ENCODE results near the gene CECR2.
A peak's percentile ranks its signal among the peaks of the same experiment; 100 is the strongest.

CECR2 gene

DNA sequence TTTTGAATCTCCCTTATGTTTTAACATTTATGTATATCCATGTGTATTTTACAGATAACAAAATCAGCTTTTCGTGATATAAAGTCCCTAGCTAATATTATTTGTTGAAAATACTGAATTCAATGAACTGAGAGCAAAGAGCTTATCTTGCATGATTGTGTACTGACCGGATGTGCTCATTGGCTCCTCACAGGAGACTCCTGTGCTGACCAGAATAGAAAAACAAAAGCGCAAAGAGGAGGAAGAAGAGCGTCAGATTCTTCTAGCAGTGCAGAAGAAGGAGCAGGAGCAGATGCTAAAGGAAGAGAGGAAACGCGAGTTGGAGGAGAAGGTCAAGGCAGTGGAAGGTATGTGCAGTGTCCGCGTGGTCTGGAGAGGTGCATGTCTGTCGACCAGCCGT lies 154.7 kb downstream of the CECR2 start:
- Histone ChIP-seq H3K4me3 (no peak overlapping the region), H3K27ac (no peak overlapping the region), H3K36me3 (ENCODE audit: insufficient read depth, low read length) (no peaks in the 10 kb centered on the region), H3K9ac (ENCODE audit: insufficient read length) (no peak overlapping the region), H3K9me3 (ENCODE audit: low read depth, low read length) (no peaks in the 10 kb centered on the region)
- TF ChIP-seq FOXP2 (optimal IDR thresholded peaks at IDR 0.05; ENCODE audit: control extremely low read depth, extremely low read length, insufficient read depth): no peak
- no peak for TF ChIP-seq EZH2 (IDR thresholded peaks at IDR 0.05)
- no peak for TF ChIP-seq POLR2AphosphoS5 (IDR thresholded peaks at IDR 0.05; ENCODE audit: borderline replicate concordance, low read depth, low read length)
- DNase-seq (ENCODE audit: low read depth, low spot score): no peak

DNA sequence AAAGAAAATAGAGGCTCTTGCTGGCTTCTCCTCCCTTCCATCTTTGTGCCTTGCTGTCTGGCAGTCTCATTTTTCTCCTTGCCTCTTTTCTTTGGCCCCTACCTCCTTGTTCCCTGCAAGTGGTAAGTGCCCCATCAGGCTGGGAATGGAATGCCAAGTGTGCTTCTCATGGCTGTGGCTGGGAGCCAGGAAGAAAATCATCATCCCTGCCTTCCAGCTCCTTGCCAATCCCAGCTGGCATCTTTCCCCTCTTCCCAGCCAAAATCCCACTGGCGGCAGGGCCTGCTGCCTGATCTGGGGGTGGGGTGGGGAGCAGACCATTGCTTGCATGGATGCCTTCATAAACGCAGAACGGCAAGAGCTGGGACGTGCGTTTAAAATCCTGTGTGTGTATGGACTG lies 167.0 kb downstream of the CECR2 start:
- DNase-seq (ENCODE audit: low read depth, low spot score): no peak
- no peaks in the 10 kb centered on the region for H3K36me3 ChIP-seq (ENCODE audit: insufficient read depth, low read length)

GRCh38 chr22:17537155-17537554 lies 167.9 kb downstream of the CECR2 start:
- TF ChIP-seq FOXP2 (optimal IDR thresholded peaks at IDR 0.05; ENCODE audit: control extremely low read depth, extremely low read length, insufficient read depth): no peak
- TF ChIP-seq POLR2AphosphoS5 (IDR thresholded peaks at IDR 0.05; ENCODE audit: borderline replicate concordance, low read depth, low read length): no peak
- no peak for TF ChIP-seq EZH2 (IDR thresholded peaks at IDR 0.05)
- no peaks in the 10 kb centered on the region; the same call in 1 of the 2 replicates for H3K36me3 ChIP-seq (ENCODE audit: insufficient read depth, low read length)
- no peak for DNase-seq (ENCODE audit: low read depth, low spot score)
- H3K4me3 ChIP-seq: no peak overlapping the region
- H3K9ac ChIP-seq (ENCODE audit: insufficient read length): no peak overlapping the region
- H3K27ac ChIP-seq: no peak overlapping the region
- H3K9me3 ChIP-seq (ENCODE audit: low read depth, low read length): no peaks in the 10 kb centered on the region

More for the DNA sequence above, 167.0 kb downstream of the CECR2 start:
- H3K9me3 ChIP-seq (ENCODE audit: low read depth, low read length): no peaks in the 10 kb centered on the region
- no peak overlapping the region for H3K4me3 ChIP-seq
- H3K27ac ChIP-seq: no peak overlapping the region
- H3K9ac ChIP-seq (ENCODE audit: insufficient read length): no peak overlapping the region
- TF ChIP-seq POLR2AphosphoS5 (IDR thresholded peaks at IDR 0.05; ENCODE audit: borderline replicate concordance, low read depth, low read length) (no peak), FOXP2 (optimal IDR thresholded peaks at IDR 0.05; ENCODE audit: control extremely low read depth, extremely low read length, insufficient read depth) (no peak), EZH2 (IDR thresholded peaks at IDR 0.05) (no peak)

- no peak for DNase-seq (ENCODE audit: low read depth, low spot score)
- H3K36me3 ChIP-seq (ENCODE audit: insufficient read depth, low read length): no peaks in the 10 kb centered on the region; the same call in 1 of the 2 replicates
- no peak for TF ChIP-seq FOXP2 (optimal IDR thresholded peaks at IDR 0.05; ENCODE audit: control extremely low read depth, extremely low read length, insufficient read depth)
- no peak for TF ChIP-seq EZH2 (IDR thresholded peaks at IDR 0.05)
- no peak for TF ChIP-seq POLR2AphosphoS5 (IDR thresholded peaks at IDR 0.05; ENCODE audit: borderline replicate concordance, low read depth, low read length)
Measured at GRCh38 chr22:17540481-17540880, 171.2 kb downstream of the CECR2 start.

DNA sequence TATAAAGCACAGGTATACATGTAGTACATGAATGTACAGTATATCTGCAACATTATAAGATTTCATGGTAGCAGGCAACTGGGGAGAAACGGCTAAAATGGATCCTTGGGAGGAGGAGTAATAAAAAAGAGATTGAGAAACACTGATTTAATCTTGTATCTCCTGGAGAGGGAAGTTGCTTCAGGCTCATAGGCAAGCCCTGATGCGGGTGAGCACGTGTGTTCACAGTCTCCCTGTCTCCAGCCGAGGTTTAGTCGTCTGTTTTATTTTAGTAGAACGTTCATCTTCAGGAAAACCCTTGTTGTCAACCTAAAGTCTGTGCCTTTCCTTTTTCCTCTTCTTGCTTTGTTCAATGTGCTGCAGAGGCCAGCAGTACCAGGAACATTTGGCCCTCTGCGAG lies 172.2 kb downstream of the CECR2 start:
- no peaks in the 10 kb centered on the region for H3K9me3 ChIP-seq (ENCODE audit: low read depth, low read length)
- H3K4me3 ChIP-seq: no peak overlapping the region
- no peak overlapping the region for H3K27ac ChIP-seq
- no peak overlapping the region for H3K9ac ChIP-seq (ENCODE audit: insufficient read length)
- H3K36me3 ChIP-seq (ENCODE audit: insufficient read depth, low read length): no peaks in the 10 kb centered on the region; the same call in 1 of the 2 replicates
- TF ChIP-seq FOXP2 (optimal IDR thresholded peaks at IDR 0.05; ENCODE audit: control extremely low read depth, extremely low read length, insufficient read depth) (no peak), EZH2 (IDR thresholded peaks at IDR 0.05) (no peak), POLR2AphosphoS5 (IDR thresholded peaks at IDR 0.05; ENCODE audit: borderline replicate concordance, low read depth, low read length) (no peak)
- peak; percentile 2 for DNase-seq (ENCODE audit: low read depth, low spot score)

More at GRCh38 chr22:17540481-17540880, 171.2 kb downstream of the CECR2 start:
- no peak overlapping the region for H3K4me3 ChIP-seq
- no peak overlapping the region for H3K9ac ChIP-seq (ENCODE audit: insufficient read length)
- H3K9me3 ChIP-seq (ENCODE audit: low read depth, low read length): no peaks in the 10 kb centered on the region
- H3K27ac ChIP-seq: no peak overlapping the region

DNA sequence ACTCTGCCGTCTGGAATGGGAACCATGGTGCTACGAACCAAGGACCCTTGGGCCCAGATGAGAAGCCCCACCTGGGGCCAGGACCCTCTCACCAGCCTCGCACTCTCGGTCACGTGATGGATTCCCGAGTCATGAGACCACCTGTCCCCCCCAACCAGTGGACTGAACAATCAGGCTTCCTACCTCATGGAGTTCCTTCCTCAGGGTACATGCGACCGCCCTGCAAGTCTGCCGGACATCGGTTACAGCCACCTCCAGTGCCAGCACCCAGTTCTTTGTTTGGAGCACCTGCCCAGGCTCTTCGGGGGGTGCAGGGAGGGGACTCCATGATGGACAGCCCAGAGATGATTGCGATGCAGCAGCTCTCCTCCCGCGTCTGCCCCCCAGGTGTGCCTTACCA lies 173.2 kb downstream of the CECR2 start:
- Histone ChIP-seq H3K9ac (ENCODE audit: insufficient read length) (no peak overlapping the region), H3K4me3 (no peak overlapping the region), H3K9me3 (ENCODE audit: low read depth, low read length) (no peaks in the 10 kb centered on the region), H3K27ac (no peak overlapping the region), H3K36me3 (ENCODE audit: insufficient read depth, low read length) (no peaks in the 10 kb centered on the region; the same call in 1 of the 2 replicates)
- DNase-seq (ENCODE audit: low read depth, low spot score): no peak
- TF ChIP-seq EZH2 (IDR thresholded peaks at IDR 0.05): no peak
- no peak for TF ChIP-seq FOXP2 (optimal IDR thresholded peaks at IDR 0.05; ENCODE audit: control extremely low read depth, extremely low read length, insufficient read depth)
- TF ChIP-seq POLR2AphosphoS5 (IDR thresholded peaks at IDR 0.05; ENCODE audit: borderline replicate concordance, low read depth, low read length): no peak

DNA sequence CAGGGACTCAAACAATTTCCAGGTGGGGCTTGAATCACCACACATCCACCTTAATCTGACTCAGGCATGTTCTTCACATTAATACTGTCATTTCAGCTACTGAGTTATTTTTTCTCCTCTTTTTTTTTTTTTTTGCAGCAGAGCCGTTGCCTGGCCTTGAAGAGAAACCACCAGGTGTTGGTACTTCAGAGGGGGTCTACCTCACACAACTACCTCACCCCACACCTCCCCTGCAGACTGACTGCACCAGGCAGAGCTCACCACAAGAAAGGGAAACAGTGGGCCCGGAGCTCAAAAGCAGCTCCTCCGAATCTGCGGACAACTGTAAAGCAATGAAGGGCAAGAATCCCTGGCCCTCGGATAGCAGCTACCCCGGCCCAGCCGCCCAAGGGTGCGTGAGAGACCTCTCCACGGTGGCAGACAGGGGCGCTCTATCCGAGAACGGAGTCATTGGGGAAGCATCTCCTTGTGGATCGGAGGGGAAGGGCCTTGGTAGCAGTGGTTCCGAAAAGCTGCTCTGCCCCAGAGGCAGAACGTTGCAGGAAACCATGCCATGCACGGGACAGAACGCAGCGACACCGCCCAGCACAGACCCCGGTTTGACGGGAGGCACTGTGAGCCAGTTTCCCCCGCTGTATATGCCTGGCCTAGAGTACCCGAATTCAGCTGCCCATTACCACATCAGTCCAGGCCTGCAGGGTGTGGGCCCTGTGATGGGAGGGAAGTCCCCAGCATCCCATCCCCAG lies 178.9 kb downstream of the CECR2 start:
- Histone ChIP-seq H3K4me3 (no peak overlapping the region), H3K9me3 (ENCODE audit: low read depth, low read length) (no peaks in the 10 kb centered on the region), H3K36me3 (ENCODE audit: insufficient read depth, low read length) (no peaks in the 10 kb centered on the region), H3K9ac (ENCODE audit: insufficient read length) (no peak overlapping the region), H3K27ac (no peak overlapping the region)
- no peak for TF ChIP-seq EZH2 (IDR thresholded peaks at IDR 0.05)
- TF ChIP-seq POLR2AphosphoS5 (IDR thresholded peaks at IDR 0.05; ENCODE audit: borderline replicate concordance, low read depth, low read length): no peak
- TF ChIP-seq FOXP2 (optimal IDR thresholded peaks at IDR 0.05; ENCODE audit: control extremely low read depth, extremely low read length, insufficient read depth): no peak
- DNase-seq (ENCODE audit: low read depth, low spot score): no peak

DNA sequence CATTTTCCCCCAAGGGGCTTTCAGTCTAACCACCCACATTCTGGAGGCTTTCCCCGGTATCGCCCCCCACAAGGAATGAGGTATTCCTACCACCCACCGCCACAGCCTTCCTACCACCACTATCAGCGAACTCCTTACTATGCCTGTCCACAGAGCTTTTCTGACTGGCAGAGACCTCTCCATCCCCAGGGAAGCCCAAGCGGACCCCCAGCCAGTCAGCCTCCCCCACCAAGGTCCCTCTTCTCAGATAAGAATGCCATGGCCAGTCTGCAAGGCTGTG lies 179.4 kb downstream of the CECR2 start:
- TF ChIP-seq EZH2 (IDR thresholded peaks at IDR 0.05): no peak
- Histone ChIP-seq H3K27ac (no peak overlapping the region), H3K4me3 (no peak overlapping the region), H3K9me3 (ENCODE audit: low read depth, low read length) (no peaks in the 10 kb centered on the region), H3K36me3 (ENCODE audit: insufficient read depth, low read length) (no peaks in the 10 kb centered on the region), H3K9ac (ENCODE audit: insufficient read length) (no peak overlapping the region)
- DNase-seq (ENCODE audit: low read depth, low spot score): no peak

GRCh38 chr22:17549183-17549582 lies 179.9 kb downstream of the CECR2 start:
- H3K36me3 ChIP-seq (ENCODE audit: insufficient read depth, low read length): no peaks in the 10 kb centered on the region
- no peaks in the 10 kb centered on the region for H3K9me3 ChIP-seq (ENCODE audit: low read depth, low read length)
- no peak overlapping the region for H3K4me3 ChIP-seq
- DNase-seq (ENCODE audit: low read depth, low spot score): no peak
- H3K27ac ChIP-seq: no peak overlapping the region
- no peak overlapping the region for H3K9ac ChIP-seq (ENCODE audit: insufficient read length)
- TF ChIP-seq FOXP2 (optimal IDR thresholded peaks at IDR 0.05; ENCODE audit: control extremely low read depth, extremely low read length, insufficient read depth) (no peak), EZH2 (IDR thresholded peaks at IDR 0.05) (no peak), POLR2AphosphoS5 (IDR thresholded peaks at IDR 0.05; ENCODE audit: borderline replicate concordance, low read depth, low read length) (no peak)

Measured in SK-N-MC (cell line).